CD14-positive monocyte (primary cell): ENCODE data around the gene PLAC8L1. TPM values are rescaled to one million over a fixed set of nuclear protein-coding genes. Genes with fewer than 3 reads are reported as not detected.
"Not testable (repeated sequence)": the region's sequence is repeated elsewhere in the genome, so short reads cannot be mapped to it uniquely, and the experiment has no call there.

Source experiments
- DNase-seq, 3 donors: peaks; one replicate each; pipeline ENCODE4 v3.0.0-alpha.2; 2011 to 2022
- H2AFZ ChIP-seq: 2 replicates; pipeline ENCODE4 v1.6.0; 2012; ENCODE audit warnings: mild to moderate bottlenecking, low read depth, low read length, inconsistent platforms; ENCODE audit not compliant: insufficient read depth, poor library complexity, severe bottlenecking
- H3K27ac ChIP-seq, 2 donors: 1 replicate in 1 of 2; 2 replicates in 1 of 2; pipeline ENCODE4 v1.5.1; 2012 to 2013; ENCODE audit warnings: low read length in 2 of 2, control low read depth in 1 of 2, inconsistent platforms in 1 of 2, low read depth in 1 of 2, mild to moderate bottlenecking in 1 of 2
- H3K27me3 ChIP-seq, 2 donors: one replicate each; pipeline versions ENCODE4 v1.6.0 to v1.6.1; 2011 to 2013; ENCODE audit warnings: low read length in 2 of 2; ENCODE audit not compliant: control insufficient read depth in 2 of 2, insufficient read depth in 2 of 2
- H3K36me3 ChIP-seq, 2 donors: replicated peaks in 1 of 2; 1 replicate in 1 of 2; 2 replicates in 1 of 2; pipeline versions ENCODE4 v1.5.1 to v1.6.1; 2012 to 2013; ENCODE audit warnings: low read length in 2 of 2, control low read depth in 1 of 2, inconsistent platforms in 1 of 2, mild to moderate bottlenecking in 1 of 2; ENCODE audit not compliant: insufficient read depth in 2 of 2, control insufficient read depth in 1 of 2
- H3K4me1 ChIP-seq, 2 donors: 1 replicate in 1 of 2; 2 replicates in 1 of 2; pipeline versions ENCODE4 v1.5.1 to v1.6.1; 2012 to 2013; ENCODE audit warnings: low read length in 2 of 2, control low read depth in 1 of 2, inconsistent platforms in 1 of 2, mild to moderate bottlenecking in 1 of 2, moderate library complexity in 1 of 2; ENCODE audit not compliant: insufficient read depth in 2 of 2, control insufficient read depth in 1 of 2
- H3K4me2 ChIP-seq: replicated peaks from 2 replicates; pipeline ENCODE3; 2012; ENCODE audit warnings: low read length, moderate library complexity, mild to moderate bottlenecking; ENCODE audit not compliant: poor library complexity, severe bottlenecking; ENCODE audit errors: extremely low read depth
- H3K4me3 ChIP-seq, 3 experiments: fragments of 200-600 bp in 1 of 3; sonication (generic) in 1 of 3; replicated peaks in 1 of 3; 1 replicate in 2 of 3; 2 replicates in 1 of 3; pipeline ENCODE4 v1.5.1; 2011 to 2013; ENCODE audit warnings: low read length in 3 of 3, mild to moderate bottlenecking in 3 of 3, control low read depth in 2 of 3, low read depth in 2 of 3, inconsistent platforms in 1 of 3, moderate library complexity in 1 of 3
- H3K79me2 ChIP-seq: 2 replicates; pipeline ENCODE4 v1.6.0; 2012; ENCODE audit warnings: mild to moderate bottlenecking, control low read depth, inconsistent platforms, low read length, moderate library complexity; ENCODE audit not compliant: insufficient read depth
- H3K9ac ChIP-seq: 2 replicates; pipeline ENCODE4 v1.6.0; 2017; ENCODE audit warnings: low read length, mild to moderate bottlenecking; ENCODE audit not compliant: insufficient read depth, poor library complexity, severe bottlenecking
- H3K9me3 ChIP-seq, 2 donors: replicated peaks in 1 of 2; 1 replicate in 1 of 2; 2 replicates in 1 of 2; pipeline versions ENCODE4 v1.5.1 to v1.6.1; 2012 to 2013; ENCODE audit warnings: low read length in 2 of 2, control low read depth in 1 of 2; ENCODE audit not compliant: control insufficient read depth in 1 of 2, insufficient read depth in 1 of 2
- H4K20me1 ChIP-seq: 2 replicates; pipeline ENCODE4 v1.6.0; 2012; ENCODE audit warnings: mild to moderate bottlenecking, low read length, control low read depth, moderate library complexity; ENCODE audit not compliant: insufficient read depth
- H3K27ac Mint-ChIP-seq, 7 donors: one replicate each; pipeline ENCODE4 v1.8.0; 2020; ENCODE audit warnings: mild to moderate bottlenecking in 7 of 7, mixed read lengths in 7 of 7, moderate library complexity in 6 of 7, inconsistent platforms in 2 of 7
- H3K27me3 Mint-ChIP-seq, 3 donors: one replicate each; pipeline ENCODE4 v1.8.0; 2021 to 2022; ENCODE audit warnings: low read depth in 3 of 3, mild to moderate bottlenecking in 3 of 3, mixed read lengths in 3 of 3, moderate library complexity in 3 of 3, inconsistent platforms in 1 of 3
- H3K36me3 Mint-ChIP-seq, 2 donors: one replicate each; pipeline ENCODE4 v1.8.0; 2020; ENCODE audit warnings: mixed read lengths in 2 of 2, inconsistent platforms in 1 of 2, mild to moderate bottlenecking in 1 of 2
- H3K4me1 Mint-ChIP-seq: one replicate; pipeline ENCODE4 v1.8.0; 2020; ENCODE audit warnings: mild to moderate bottlenecking, mixed read lengths
- H3K4me3 Mint-ChIP-seq, 2 donors: one replicate each; pipeline ENCODE4 v1.8.0; 2020; ENCODE audit warnings: mild to moderate bottlenecking in 2 of 2, mixed read lengths in 2 of 2, moderate library complexity in 1 of 2
- H3K9me3 Mint-ChIP-seq, 7 donors: one replicate each; pipeline ENCODE4 v1.8.0; 2020 to 2022; ENCODE audit warnings: mixed read lengths in 7 of 7, mild to moderate bottlenecking in 6 of 7, moderate library complexity in 6 of 7, inconsistent platforms in 2 of 7
- WGBS: methylation state at CpG from one replicate; pipeline ENCODE4 v1.1.5; 2013; ENCODE audit warnings: missing lambda C conversion rate; ENCODE audit not compliant: insufficient coverage; 5-methylcytosine and 5-hydroxymethylcytosine counted together
- intact Hi-C, 2 donors: fragments of 100-400 bp; cut with micrococcal nuclease; formaldehyde crosslinking; loops; one replicate each; pipeline versions ENCODE4 v1.15.0 to v1.15.1; 2023
- polyA plus RNA-seq, 3 donors: library from polyadenylated mRNA; depleted of rRNA in 1 of 3; unstranded in 2 of 3; stranded (reverse) in 1 of 3; fragments of 300-500 nt in 2 of 3; fragments of >200 nt in 1 of 3; fragmentation: Illumina TruSeq in 2 of 3; gene quantifications; 1 replicate in 2 of 3; 2 replicates in 1 of 3; pipeline ENCODE4 v1.2.3, GENCODE V29; 2012 to 2021
- TF ChIP-seq, protein P1 (sequence below): fragments of 200-600 bp; IDR thresholded peaks from one replicate; pipeline ENCODE4 v1.8.0; 2022; ENCODE audit warnings: antibody characterized with exemption, mild to moderate bottlenecking

Gene PLAC8L1
- polyA plus RNA-seq, 3 donors: not detected

DNA sequence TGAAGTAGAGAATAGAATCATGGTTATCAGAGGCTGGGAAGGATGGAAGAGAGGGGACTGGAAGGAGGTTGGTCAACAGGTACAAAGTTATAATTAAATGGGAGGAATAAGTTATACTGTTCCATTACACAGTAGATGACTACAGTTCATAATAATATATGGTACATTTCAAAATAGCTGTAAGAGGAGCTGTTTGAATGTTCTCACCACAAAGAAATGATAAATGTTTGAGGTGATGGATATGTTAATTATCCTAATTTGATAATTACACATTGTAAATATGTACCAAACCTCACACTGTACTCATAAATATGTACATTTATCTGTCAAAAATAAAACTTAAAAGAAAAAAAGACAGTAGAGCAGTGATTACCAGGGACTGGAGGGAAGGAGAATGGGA lies 12.9 kb upstream of the PLAC8L1 start:
- no peak for DNase-seq
- Mint-ChIP-seq H3K9me3 (peaks cover 0 to 2% (median 0%) of the 10 kb centered on the region in 7 donors), H3K27me3 (no peaks in the 10 kb centered on the region), H3K4me1 (no peaks in the 10 kb centered on the region), H3K27ac (no peak overlapping the region), H3K36me3 (peaks cover 79 to 81% of the 10 kb centered on the region in 2 donors), H3K4me3 (no peak overlapping the region)
- no peak overlapping the region for H2AFZ ChIP-seq
- H3K4me1 ChIP-seq: no peaks in the 10 kb centered on the region
- TF ChIP-seq, protein P1, sequence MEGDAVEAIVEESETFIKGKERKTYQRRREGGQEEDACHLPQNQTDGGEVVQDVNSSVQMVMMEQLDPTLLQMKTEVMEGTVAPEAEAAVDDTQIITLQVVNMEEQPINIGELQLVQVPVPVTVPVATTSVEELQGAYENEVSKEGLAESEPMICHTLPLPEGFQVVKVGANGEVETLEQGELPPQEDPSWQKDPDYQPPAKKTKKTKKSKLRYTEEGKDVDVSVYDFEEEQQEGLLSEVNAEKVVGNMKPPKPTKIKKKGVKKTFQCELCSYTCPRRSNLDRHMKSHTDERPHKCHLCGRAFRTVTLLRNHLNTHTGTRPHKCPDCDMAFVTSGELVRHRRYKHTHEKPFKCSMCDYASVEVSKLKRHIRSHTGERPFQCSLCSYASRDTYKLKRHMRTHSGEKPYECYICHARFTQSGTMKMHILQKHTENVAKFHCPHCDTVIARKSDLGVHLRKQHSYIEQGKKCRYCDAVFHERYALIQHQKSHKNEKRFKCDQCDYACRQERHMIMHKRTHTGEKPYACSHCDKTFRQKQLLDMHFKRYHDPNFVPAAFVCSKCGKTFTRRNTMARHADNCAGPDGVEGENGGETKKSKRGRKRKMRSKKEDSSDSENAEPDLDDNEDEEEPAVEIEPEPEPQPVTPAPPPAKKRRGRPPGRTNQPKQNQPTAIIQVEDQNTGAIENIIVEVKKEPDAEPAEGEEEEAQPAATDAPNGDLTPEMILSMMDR: no peak
- peaks cover 85 to 100% of the 10 kb centered on the region in 2 donors for H3K36me3 ChIP-seq
- no peak overlapping the region for H3K9ac ChIP-seq
- intact Hi-C loops: no loop called here
- no peaks in the 10 kb centered on the region for H3K79me2 ChIP-seq
- no peak overlapping the region for H3K27ac ChIP-seq
- H3K27me3 ChIP-seq: no peaks in the 10 kb centered on the region
- no peak overlapping the region for H3K4me3 ChIP-seq
- H3K4me2 ChIP-seq: no peak overlapping the region
- no peaks in the 10 kb centered on the region for H3K9me3 ChIP-seq
- H4K20me1 ChIP-seq: no peaks in the 10 kb centered on the region

DNA sequence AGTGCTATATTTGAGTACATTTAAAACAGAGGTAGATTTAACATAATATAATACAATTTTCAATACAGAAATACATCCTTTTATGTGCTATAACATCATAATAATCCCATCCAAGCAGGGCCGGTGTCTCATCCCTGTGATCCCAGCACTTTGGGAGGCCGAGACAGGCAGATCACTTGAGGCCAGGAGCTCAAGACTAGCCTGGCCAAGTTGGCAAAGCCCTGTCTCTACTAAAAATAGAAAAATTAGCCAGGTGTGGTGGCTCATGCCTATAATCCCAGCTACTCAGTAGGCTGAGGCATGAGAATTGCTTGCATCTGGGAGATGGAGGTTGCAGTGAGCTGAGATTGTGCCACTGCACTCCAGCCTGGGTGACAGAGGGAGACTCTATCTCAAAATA lies 11.8 kb upstream of the PLAC8L1 start:
- peaks cover 86 to 100% of the 10 kb centered on the region in 2 donors for H3K36me3 ChIP-seq
- H3K27ac ChIP-seq, H3K4me2 ChIP-seq, intact Hi-C loops, H3K27me3 ChIP-seq, DNase-seq, H2AFZ ChIP-seq, H3K4me3 ChIP-seq, H3K9ac ChIP-seq, H3K27me3 Mint-ChIP-seq, H3K9me3 ChIP-seq, H3K4me1 Mint-ChIP-seq, H3K27ac Mint-ChIP-seq, H4K20me1 ChIP-seq, H3K9me3 Mint-ChIP-seq, H3K4me1 ChIP-seq, H3K79me2 ChIP-seq, H3K4me3 Mint-ChIP-seq: not testable (repeated sequence)
- WGBS: 100% methylated on average over 2 of the region's 2 CpGs
- peaks cover 78 to 85% of the 10 kb centered on the region in 2 donors for H3K36me3 Mint-ChIP-seq
